Gastroesophageal sphincter (tissue), 4 donors: ENCODE results near the gene ELSPBP1. TPM values are rescaled to one million over a fixed set of nuclear protein-coding genes. Genes with fewer than 3 reads are reported as not detected.
"Not testable (repeated sequence)": the region's sequence is repeated elsewhere in the genome, so short reads cannot be mapped to it uniquely, and the experiment has no call there.

ENCODE experiments used
- ATAC-seq: fragments of 150-250 bp; one replicate; pipeline ENCODE4 v1.9.1; 2016; ENCODE audit warnings: mild to moderate bottlenecking, moderate library complexity
- H3K27ac ChIP-seq, 4 donors: fragments of 200-600 bp; sonication (generic) in 3 of 4; 1 replicate in 3 of 4; 2 replicates in 1 of 4; pipeline ENCODE4 v1.5.1; 2016 to 2019
- H3K27me3 ChIP-seq: fragments of 200-600 bp; sonication (generic); one replicate; pipeline ENCODE4 v1.5.1; 2019
- H3K36me3 ChIP-seq, 2 donors: fragments of 200-600 bp; sonication (generic); one replicate each; pipeline ENCODE4 v1.5.1; 2019; ENCODE audit warnings: control low read depth in 1 of 2
- H3K4me1 ChIP-seq, 3 donors: fragments of 200-600 bp; sonication (generic); 1 replicate in 2 of 3; 2 replicates in 1 of 3; pipeline ENCODE4 v1.5.1; 2016 to 2019; ENCODE audit warnings: control low read depth in 2 of 3
- H3K4me3 ChIP-seq, 2 donors: fragments of 200-600 bp; sonication (generic); one replicate each; pipeline ENCODE4 v1.5.1; 2019; ENCODE audit warnings: mild to moderate bottlenecking in 1 of 2, moderate library complexity in 1 of 2
- H3K9me3 ChIP-seq, 3 donors: fragments of 200-600 bp; sonication (generic); one replicate each; pipeline ENCODE4 v1.5.1; 2017 to 2019; ENCODE audit warnings: control low read depth in 2 of 3
- CTCF ChIP-seq, 4 experiments: fragments of 200-600 bp in 2 of 4; fragments of 450-650 bp in 2 of 4; sonication (generic) in 1 of 4; IDR thresholded peaks; one replicate each; pipeline ENCODE4 v1.5.1; 2017 to 2019; ENCODE audit warnings: antibody characterized with exemption in 4 of 4, mild to moderate bottlenecking in 2 of 4, moderate library complexity in 2 of 4
- EP300 ChIP-seq: sonication (generic); formaldehyde crosslinking; IDR thresholded peaks from one replicate; pipeline ENCODE4 v1.6.1; 2017; ENCODE audit warnings: antibody characterized with exemption, mild to moderate bottlenecking
- POLR2A ChIP-seq, 2 donors: fragments of 450-650 bp; IDR thresholded peaks; one replicate each; pipeline ENCODE4 v1.6.1; 2017; ENCODE audit warnings: antibody characterized with exemption in 2 of 2, mild to moderate bottlenecking in 2 of 2, moderate library complexity in 1 of 2
- POLR2AphosphoS5 ChIP-seq: sonication (generic); formaldehyde crosslinking; IDR thresholded peaks from one replicate; pipeline ENCODE4 v1.6.1; 2017; ENCODE audit warnings: antibody characterized with exemption
- WGBS, 2 donors: methylation state at CpG; one replicate each; pipeline ENCODE4 v1.1.5; 2018; ENCODE audit warnings: low coverage in 1 of 2; 5-methylcytosine and 5-hydroxymethylcytosine counted together
- total RNA-seq, 4 donors: library from RNA; depleted of rRNA; stranded (reverse); fragments of >200 nt; gene quantifications; one replicate each; pipeline ENCODE4 v1.1.0, GENCODE V29; 2016

The ELSPBP1 gene
- total RNA-seq = not detected

- TF ChIP-seq POLR2AphosphoS5 (no peak), POLR2A (IDR thresholded peaks at IDR 0.05) (no peak), CTCF (IDR thresholded peaks at IDR 0.05) (no peak), EP300 (no peak)
- WGBS, 2 donors = 0 to 37% methylated on average over 2 to 5 of the region's 5 CpGs
Observed at GRCh38 chr19:47994209-47994802, at the start of gene ELSPBP1. Gene ELSPBP1, plus strand, starts transcription at chr19:47994632. Its CDS starts 14,036 bp downstream, at chr19:48008668.

DNA sequence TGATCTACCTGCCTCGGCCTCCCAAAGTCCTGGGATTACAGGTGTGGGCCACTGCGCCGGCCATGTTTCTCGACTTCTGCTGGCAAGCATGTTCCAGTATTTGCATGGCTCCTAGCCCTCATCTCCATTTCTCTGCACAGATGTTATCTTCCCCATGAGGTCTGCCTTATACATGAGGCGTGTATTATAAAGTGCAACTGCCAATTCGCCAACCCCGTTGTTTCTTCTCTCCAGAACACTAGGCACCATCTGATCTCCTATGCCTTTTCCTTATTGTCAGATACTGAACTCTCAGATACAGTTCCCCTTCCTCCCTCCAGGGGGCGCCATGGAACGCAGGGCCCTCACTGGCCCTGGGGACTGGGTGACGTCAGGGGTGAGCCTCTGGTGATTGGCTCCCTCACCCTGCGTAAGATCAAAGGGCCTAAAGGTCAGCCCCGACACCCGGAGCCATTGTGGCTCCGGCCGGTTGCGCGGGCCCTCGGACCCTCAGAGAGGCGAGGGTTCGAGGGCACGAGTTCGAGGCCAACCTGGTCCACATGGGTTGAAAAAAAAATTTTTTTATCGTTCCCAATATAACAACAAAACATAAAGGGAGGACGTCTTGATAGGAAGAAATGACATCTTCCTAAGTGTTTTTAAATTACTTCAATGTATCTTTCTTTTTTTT, 44.4 kb upstream of the ELSPBP1 start:
- peaks cover 10% of the 10 kb centered on the region for H3K27me3 ChIP-seq
- H3K4me3 ChIP-seq, H3K9me3 ChIP-seq, H3K36me3 ChIP-seq, H3K4me1 ChIP-seq, H3K27ac ChIP-seq, ATAC-seq: not testable (repeated sequence)
- peak in 1 of 4 experiments; percentile 26 for TF ChIP-seq CTCF (IDR thresholded peaks at IDR 0.05)
- 89 to 90% methylated on average over 19 to 20 of the region's 24 CpGs for WGBS, 2 donors

More at GRCh38 chr19:47994209-47994802, at the start of gene ELSPBP1:
- H3K9me3 ChIP-seq = no peaks in the 10 kb centered on the region
- ATAC-seq = no peak
- H3K4me1 ChIP-seq = no peaks in the 10 kb centered on the region
- peaks cover 55% of the 10 kb centered on the region for H3K27me3 ChIP-seq
- H3K27ac ChIP-seq = no peak within 1 kb of the TSS
- H3K36me3 ChIP-seq = no peaks in the 10 kb centered on the region
- no peak within 1 kb of the TSS for H3K4me3 ChIP-seq

DNA sequence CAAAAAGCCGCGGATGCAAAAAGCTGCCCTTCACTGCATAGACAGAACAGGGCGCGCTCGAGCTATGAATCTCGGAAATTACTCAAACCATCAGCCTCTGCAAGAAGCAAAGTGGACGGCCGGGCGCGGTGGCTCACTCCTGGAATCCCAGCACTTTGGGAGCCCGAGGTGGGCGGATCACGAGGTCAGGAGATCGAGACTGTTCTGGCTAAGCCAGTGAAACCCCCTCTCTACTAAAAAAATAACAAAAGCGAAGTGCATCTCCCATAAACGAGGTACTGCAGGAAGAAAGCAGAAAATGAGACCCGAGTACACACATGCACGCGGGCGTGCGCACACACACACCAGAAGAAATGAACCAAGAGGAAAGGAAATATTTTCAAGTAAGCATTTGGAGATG, 42.3 kb upstream of the ELSPBP1 start:
- H3K27ac ChIP-seq, ATAC-seq, H3K4me1 ChIP-seq, H3K36me3 ChIP-seq, H3K4me3 ChIP-seq, H3K9me3 ChIP-seq: not testable (repeated sequence)
- H3K27me3 ChIP-seq = peaks cover 10% of the 10 kb centered on the region
- 65% methylated on average over 10 of the region's 21 CpGs; no CpG with 5 or more reads in 1 of the 2 donors for WGBS, 2 donors

DNA sequence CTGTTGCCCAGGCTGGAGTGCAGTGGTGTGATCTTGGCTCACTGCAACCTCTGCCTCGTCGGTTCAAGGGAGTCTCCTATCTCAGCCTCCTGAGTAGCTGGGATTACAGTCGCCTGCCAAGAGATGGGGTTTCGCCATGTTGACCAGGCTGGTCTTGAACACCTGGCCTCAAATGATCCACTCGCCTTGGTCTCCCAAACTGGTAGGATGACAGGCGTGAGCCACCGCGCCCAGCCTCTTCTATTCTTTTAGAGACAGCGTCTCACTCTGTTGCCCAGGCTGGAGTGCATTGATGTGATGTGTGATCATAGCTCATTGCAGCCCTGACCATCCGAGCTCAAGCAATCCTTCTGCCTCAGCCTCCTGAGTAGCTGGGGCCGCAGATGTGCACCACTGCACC, 38.5 kb upstream of the ELSPBP1 start:
- not testable (repeated sequence) for H3K27me3 ChIP-seq, ATAC-seq, H3K9me3 ChIP-seq, H3K4me3 ChIP-seq, H3K36me3 ChIP-seq, H3K27ac ChIP-seq, H3K4me1 ChIP-seq
- WGBS, 2 donors = 73 to 89% methylated on average over 3 to 7 of the region's 11 CpGs

DNA sequence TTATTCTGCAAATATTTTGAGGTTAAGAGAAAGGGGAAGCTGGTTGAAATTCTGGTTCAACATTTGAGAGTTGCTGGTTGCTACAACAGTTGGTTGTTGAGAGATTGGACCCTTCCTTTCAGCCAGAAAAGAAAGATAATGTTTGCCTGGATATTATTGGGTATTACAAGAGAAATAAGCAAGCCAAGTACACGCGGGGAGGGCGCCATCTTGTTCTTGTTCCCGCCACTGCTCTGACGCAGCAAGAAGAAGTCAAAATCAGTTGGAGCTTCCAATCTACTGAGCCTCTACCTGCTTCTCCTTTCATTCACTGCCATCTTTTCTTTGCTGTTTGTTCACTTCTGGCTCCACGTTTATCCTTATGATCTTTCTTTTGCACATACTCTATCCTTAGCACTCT, 20.9 kb upstream of the ELSPBP1 start:
- Histone ChIP-seq H3K36me3 (no peaks in the 10 kb centered on the region), H3K4me1 (no peaks in the 10 kb centered on the region), H3K9me3 (peaks cover 0 to 4% (median 0%) of the 10 kb centered on the region in 3 donors), H3K4me3 (no peak overlapping the region), H3K27me3 (peaks cover 39% of the 10 kb centered on the region), H3K27ac (no peak overlapping the region)
- 64 to 86% methylated on average over 6 of the region's 6 CpGs for WGBS, 2 donors
- TF ChIP-seq POLR2A (IDR thresholded peaks at IDR 0.05) = no peak
- no peak for TF ChIP-seq POLR2AphosphoS5
- TF ChIP-seq EP300 = no peak
- TF ChIP-seq CTCF (IDR thresholded peaks at IDR 0.05) = no peak
- ATAC-seq = no peak

GRCh38 chr19:47991191-47991808, 3.1 kb upstream of the ELSPBP1 start:
- H3K27me3 ChIP-seq = peaks cover 67% of the 10 kb centered on the region
- no peak overlapping the region for H3K27ac ChIP-seq
- ATAC-seq = no peak
- no peaks in the 10 kb centered on the region for H3K4me1 ChIP-seq
- H3K36me3 ChIP-seq = no peaks in the 10 kb centered on the region
- 45 to 63% methylated on average over 5 to 9 of the region's 10 CpGs for WGBS, 2 donors
- TF ChIP-seq CTCF (IDR thresholded peaks at IDR 0.05) (no peak), POLR2AphosphoS5 (no peak), EP300 (no peak), POLR2A (IDR thresholded peaks at IDR 0.05) (no peak)
- no peaks in the 10 kb centered on the region for H3K9me3 ChIP-seq
- no peak overlapping the region for H3K4me3 ChIP-seq
